A204.1 (cell line): Measurements from ENCODE around the gene USP49.

Experiments
- FAIRE-seq: peaks from 2 replicates; lab custom pipeline; 2012; peaks lifted over from hg19 to GRCh38; lab: Jason Lieb, UNC

USP49 gene

DNA sequence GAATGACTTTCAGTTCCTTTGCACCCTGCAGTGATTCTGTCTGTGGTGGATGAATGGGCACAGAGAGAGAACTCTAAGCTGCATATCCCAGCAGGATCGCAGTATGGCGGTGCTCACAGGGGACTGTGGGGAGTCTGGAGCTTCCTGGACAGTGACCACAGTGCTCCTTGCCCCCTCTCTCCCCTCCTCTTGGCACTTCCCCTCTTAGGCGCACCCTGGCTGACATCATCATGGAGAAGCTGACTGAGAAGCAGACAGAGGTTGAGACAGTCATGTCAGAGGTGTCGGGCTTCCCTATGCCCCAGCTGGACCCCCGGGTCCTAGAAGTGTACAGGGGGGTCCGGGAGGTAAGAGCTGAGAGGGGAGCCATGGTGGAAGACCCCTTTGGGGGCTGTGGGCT is 34.7 kb upstream of the USP49 start:
- no peak for FAIRE-seq

- FAIRE-seq: no peak
These were observed 32.1 kb upstream of the USP49 start for GRCh38 chr6:41927253-41927652.

GRCh38 chr6:41922154-41922553 is 27.0 kb upstream of the USP49 start:
- FAIRE-seq: no peak

DNA sequence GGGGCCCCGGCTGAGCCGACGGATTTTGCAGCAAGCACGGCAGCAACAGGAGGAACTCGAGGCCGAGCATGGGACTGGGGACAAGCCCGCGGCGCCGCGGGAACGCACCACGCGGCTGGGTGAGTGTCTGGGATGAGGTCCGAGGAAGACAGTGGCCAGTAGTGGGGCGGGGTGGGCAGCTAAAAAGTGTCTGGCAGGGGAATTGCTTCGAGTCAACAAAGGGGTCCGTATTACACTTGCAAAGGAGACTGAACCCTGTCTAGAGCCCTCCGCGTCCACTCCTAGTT is 26.5 kb upstream of the USP49 start:
- no peak for FAIRE-seq

- peak; percentile 82 for FAIRE-seq
These were observed 25.9 kb upstream of the USP49 start, which contains the start of the genes BYSL and MED20 for GRCh38 chr6:41920921-41921711. BYSL (plus strand) TSS chr6:41921499; CDS start chr6:41921563, 64 bp downstream. MED20 (minus strand) TSS chr6:41921139; CDS start chr6:41921018, 121 bp downstream.

- no peak for FAIRE-seq
These were observed 22.4 kb upstream of the USP49 start for GRCh38 chr6:41917528-41917927.

DNA sequence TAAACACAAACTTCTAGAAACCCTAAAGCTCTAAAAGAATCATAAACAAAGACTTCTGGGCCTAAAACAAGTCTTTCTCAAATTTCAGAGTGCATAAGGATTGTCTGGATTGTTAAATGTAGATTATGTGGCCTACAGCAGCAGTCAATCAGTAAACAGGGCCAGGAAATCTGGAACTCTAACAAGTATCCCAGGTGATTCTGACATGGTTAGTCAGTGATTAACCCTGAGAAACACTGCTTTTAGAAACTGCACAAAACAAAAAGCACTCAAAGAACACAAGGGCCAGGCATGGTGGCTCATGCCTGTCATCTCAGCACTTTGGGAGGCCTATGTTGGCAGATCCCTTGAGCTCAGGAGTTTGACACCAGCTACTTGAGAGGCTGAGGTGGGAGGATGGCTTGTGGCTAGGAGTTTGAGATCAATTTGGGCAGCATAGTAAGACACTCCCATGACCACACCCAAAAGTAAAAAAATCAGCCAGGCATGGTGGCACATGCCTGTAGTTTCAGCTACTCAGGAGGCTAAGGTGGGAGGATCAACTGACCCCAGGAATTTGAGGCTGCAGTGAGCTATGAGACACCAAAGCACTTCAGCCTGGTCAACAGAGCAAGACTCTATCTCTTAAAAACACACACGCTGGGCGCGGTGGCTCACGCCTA is 19.8 kb upstream of the USP49 start:
- FAIRE-seq: no peak

GRCh38 chr6:41914343-41914742 is 19.2 kb upstream of the USP49 start:
- FAIRE-seq: no peak

DNA sequence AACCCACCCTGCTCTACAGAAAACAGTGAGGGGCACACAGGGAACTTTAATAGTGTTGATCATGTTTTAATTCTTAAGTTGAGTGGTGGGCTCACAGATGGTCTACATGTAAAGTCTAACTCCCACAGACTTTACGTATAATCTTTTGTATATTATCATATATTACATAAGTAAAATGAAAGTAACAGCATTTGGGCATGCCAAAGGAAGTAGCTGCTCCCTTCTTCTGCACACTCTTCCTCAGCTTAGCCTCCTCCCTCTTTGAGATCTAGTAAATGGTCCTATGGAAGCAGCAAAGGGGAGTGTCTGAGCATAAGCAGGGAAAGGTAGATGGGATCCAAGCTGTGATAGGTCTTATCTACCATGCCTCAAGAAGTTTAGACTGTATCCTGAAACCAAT is 14.6 kb upstream of the USP49 start:
- no peak for FAIRE-seq

GRCh38 chr6:41901882-41902519 is 6.8 kb upstream of the USP49 start:
- FAIRE-seq: no peak

DNA sequence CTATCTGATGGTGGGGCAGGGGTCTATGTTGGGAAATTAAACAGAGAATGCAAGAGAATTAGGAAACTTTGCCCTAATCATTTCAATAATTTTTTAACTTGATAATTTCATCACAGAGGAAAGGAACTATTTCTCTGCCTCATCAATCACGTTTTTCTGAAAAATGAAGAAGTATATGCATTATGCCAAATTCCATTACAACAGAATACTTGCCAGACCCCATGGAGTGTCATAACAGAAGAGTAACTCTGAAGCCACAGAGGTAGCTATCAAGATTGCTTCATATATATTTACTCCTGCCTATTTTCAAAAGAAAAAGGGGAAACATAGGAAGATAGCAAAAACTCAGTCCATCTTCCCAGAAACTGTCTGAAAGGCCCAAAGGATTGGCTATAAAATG is 5.7 kb upstream of the USP49 start:
- FAIRE-seq: no peak

GRCh38 chr6:41896281-41896680 is 1.1 kb upstream of the USP49 start:
- no peak for FAIRE-seq

DNA sequence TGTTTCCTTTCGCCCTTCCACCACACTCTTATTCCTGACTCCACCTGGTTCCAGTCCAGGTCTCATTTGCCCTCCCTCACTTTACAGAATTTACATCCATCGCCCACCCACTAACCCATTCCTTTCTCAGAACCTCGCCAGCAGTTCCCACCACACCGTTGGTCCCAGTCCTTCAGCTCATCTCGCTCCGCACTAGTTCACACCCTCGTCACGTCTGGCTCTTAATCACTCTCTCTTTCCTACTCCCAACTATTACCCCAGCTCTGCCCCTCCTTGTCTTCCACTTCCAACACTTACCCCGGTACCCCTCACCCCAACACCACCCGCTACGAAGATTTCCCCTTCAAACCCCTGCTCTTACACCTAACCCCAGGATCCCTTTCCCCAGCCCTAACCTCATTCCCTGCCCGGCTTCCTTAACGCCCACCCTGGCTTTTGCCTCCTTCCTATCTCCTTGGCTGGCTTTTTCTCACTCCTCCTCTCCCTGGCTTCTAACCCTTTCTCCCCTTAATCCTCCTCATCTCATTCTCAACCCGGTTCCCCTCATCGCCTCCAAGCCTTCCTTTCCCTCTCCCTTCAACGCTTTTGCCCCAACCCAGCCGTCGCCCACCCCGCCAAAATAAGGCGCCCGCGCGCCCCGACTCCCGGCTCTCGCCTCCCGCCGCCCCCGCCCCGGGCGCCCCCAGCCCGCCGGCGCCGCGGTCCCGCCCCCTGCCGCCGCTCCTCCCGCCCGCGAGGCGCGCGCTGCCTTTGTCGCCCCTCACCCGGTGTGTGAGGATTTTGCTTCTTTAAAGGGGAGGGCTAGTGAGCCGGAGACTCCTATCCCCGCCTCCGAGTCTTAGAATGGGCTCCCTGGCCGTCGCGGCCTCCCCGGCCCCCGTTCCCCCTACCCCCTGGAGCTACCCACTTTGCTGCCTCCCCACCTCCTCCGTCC is 542 bp downstream of the USP49 start:
- FAIRE-seq: no peak

GRCh38 chr6:41892921-41893564 is 2.1 kb downstream of the USP49 start:
- no peak for FAIRE-seq

DNA sequence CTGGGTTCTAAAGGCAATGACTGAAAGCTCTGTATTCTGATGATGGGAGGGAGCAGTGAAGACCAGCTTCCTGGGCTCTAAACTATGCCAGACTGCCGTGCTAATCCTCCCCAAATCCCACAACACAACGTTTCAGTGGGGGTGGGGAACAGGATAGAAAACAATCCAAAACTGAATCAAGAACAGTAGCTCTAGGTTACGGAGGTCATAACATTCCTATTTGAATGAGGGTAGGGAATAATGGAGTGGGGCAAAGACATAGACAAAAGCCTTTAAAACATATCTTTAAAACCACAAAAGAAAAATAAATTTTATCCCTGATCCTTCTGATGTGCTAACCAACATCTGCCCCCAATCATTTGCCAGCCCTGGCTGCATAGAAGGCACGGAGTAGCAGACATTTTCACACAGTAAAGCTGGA is 7.8 kb downstream of the USP49 start:
- FAIRE-seq: no peak

DNA sequence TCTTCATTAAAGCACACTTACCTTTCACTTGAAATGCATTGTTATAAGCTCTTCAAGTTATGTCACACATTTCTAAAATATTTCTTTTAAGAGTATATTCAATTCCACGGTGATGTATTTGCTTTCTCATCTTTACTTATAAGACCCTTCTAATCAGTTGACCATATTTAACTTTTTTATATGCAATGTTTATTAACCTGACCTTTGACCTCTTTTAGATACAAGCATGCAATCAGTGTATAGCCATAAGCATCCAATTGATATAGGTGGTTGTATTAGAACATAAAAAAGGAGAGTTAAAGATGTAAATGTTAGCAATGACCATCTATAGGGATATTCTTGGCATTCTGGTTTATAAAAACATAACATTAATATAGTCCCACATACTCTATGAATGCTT is 9.2 kb downstream of the USP49 start:
- FAIRE-seq: no peak

DNA sequence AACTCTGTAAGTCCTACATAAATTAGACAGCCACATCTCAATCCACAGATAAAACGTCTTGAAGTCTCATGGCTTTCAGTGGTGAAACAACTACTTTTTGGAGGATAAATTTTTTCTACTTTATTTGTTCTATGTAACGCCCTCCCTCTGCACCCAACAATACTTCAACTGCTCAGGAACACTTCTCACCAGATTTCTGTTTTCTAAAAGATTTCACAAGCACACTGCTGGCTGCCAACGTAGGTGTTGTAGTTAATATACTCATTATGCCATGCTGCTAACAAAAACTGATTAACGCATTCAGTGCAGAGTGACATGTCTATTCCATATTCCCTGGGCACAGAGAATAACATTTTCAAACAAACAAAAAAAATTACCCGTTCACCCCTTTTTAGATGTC is 10.2 kb downstream of the USP49 start:
- no peak for FAIRE-seq

GRCh38 chr6:41881506-41881905 is 13.7 kb downstream of the USP49 start:
- peak; percentile 44 for FAIRE-seq

DNA sequence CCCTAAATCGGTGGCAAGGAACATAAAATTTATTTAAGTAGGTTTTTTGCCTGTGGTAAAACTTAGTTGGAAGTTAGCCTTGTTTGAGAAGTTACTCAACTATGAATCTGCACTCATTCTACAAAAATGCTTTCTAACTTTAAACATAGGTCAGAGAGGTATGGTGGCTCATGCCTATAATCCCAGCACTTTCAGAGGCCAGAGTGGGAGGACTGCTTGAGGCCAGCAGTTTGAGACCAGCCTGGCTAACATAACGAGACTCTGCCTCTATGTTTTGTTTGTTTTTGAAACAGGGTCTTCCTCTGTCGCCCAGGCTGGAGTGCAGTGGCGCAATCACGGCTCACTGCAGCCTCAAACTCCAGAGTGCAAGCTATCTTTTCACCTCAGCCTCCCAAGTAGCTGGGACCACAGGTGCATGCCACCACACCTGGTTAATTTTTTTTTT is 16.2 kb downstream of the USP49 start:
- no peak for FAIRE-seq

- no peak for FAIRE-seq
These were observed 16.9 kb downstream of the USP49 start for GRCh38 chr6:41878246-41878645.

DNA sequence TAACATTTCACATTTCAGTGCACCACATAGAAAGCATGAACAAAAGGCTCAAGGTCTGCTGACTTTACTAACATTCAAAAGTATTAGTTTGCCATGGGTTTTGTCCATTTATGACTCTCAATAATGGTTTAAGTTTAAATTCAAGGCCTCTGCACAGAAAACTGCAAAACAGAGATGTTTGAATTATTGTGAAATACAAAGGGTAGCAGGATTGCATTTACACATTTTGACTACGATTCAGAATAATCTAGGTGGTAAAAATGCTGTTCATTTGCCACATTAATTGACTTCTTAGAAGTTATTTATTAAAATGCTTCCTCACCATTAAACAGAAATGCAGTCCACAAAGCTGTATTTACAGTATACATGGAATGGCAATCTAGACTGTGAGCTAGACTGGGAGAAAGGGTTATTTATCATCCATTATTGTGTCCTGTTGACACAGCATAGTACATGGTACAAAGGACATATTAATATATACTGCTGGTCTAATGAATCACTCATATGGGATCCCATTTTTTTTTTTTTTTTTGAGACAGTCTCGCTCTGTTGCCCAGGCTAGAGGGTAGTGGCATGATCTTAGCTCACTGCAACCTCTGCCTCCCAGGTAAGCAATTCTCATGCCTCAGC is 18.0 kb downstream of the USP49 start:
- FAIRE-seq: no peak
